Stimulated activated CD4-positive, alpha-beta T cell treated with anti-CD3 and anti-CD28 coated beads, Interleukin-2, amount 100 ng/mL, for 24 hours (primary cell): ENCODE measurements around the gene ACSL1.
"Not testable (repeated sequence)": the region's sequence is repeated elsewhere in the genome, so short reads cannot be mapped to it uniquely, and the experiment has no call there.

ENCODE experiments used
- DNase-seq, 2 donors: peaks; one replicate each; pipeline ENCODE4 v3.0.0-alpha.2; 2020

The ACSL1 gene

DNA sequence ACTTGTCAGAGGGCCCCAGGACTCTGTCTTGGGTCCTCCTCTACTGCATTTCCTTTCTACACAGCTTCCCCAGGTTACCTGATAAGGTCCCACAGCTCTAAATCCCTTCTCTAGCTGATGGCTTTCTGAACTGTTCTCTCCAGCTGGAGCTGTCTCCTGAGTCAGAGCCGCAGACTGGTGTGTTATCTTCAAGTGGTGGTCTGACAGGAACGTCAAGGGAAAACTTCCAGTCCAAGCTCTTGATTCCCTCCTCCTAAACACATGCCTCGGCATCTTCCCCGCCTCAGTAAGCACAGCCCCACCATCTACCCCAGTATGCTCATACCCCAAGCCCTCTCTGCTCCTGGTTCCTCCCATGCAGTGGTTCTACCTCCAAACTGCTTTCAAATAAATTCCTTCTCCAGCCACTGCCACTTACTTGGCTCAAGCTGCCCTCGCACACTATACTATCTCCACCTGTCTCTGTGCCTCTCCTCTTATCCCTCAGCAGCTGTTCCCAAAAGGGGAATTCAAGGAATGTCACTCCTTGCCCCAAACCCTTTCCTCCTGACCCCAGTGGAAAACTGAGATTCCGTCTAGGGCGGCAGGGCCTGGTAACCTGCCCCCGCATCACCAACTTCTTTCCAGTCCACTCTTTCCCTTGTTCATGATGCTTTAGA lies 74.7 kb downstream of the ACSL1 start:
- no peak for DNase-seq

DNA sequence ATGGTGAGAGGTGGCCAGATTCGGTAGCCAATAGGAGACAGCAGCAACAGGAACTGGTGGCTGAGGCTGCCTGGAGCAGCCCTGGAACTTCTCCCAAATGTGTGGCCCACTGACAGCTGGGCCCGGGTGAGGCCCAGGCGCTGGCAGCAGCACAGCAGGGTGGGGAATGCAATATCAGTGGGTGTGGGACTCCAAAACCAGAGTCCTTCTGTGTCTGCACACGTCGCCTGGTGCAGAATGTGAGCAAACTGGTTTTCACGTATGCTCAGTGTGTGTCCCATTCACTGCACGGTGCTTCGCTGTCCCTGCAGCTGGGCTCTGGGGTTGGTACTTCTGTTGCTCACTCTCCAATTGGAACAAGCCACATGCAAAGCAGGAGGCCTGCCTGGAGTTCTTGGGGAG lies 77.5 kb downstream of the ACSL1 start:
- DNase-seq, result no peak

DNA sequence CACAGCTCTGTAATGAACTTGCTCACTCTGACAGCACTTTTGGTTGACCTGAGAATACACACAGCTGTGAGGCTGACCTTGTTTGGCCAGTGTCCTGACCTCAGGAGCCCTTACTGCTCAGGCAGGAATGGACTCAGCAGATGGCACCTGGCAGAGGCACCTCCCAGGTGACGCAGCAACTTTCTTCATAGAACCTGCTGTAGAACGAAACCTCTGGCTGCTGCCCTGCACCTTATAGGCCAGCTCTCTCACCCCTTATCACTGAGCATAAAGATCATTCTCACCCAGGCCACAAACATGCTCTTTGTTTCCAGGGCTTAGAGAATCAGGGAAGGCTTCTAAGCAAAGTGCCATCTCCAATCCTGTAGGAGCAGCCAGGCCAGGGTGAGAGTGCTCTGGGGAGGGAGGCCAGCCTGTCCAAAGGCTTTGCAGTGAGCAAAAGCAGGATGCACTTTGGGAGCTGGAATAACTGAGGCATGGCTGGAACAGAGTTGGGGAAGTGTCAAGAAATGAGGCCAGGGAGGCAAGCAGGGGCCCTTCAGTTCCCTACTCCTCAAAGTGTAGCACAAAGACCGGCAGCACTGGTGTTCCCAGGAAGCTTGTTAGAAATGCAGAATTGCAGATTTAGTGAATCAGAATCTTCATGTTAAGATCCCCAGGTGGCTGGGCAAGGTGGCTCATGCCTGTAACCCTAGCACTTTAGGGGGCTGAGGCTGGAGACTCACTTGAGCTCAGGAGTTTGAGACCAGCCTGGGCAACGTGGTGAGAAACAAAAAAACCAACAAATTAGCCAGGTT lies 78.5 kb downstream of the ACSL1 start:
- DNase-seq, result no peak

DNA sequence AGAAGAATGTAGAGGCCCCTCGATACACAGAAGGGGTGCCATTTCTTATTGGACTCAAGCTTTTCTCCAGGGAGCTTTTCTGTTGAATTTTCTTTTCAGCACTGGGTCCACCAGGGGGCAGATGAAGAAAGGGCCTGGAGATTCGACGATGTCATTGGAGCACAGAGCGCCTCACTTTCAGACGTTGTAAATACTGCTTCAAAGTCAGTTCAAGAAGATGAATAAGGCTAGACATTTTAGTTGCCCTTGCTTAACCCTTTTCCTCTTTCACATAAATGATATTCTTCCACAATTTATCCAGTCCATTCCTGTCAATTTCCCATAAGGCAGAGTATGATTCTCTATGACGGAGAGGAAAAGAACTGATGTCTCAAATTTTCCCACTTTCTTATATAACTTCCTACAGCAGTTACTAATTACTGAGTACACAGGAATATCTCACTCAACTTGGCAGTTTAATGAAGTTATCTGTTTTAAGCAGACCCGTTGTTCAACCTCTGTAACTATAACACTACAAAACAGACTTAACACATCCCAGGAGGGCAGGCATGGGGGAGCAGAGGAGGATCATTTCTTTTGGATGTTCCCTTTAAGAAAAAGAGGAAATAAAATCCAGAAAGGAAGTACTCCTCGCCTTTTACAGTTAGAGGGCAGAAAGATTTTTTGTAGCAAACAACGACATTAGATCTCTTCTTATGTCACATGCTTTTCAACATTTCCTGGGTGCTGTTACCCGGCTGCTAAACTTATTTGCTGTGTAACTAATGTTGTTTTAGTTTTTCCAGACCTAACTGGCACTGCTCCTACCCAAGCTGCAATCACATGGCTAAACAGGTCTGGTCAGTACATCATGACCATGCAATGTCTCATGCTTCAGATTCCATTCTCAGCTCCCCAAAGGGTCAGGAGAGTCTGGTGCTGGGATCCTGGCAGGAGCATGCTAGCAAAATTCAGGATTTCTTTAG lies 79.7 kb downstream of the ACSL1 start:
- DNase-seq, result peak; percentile 74 to 77

DNA sequence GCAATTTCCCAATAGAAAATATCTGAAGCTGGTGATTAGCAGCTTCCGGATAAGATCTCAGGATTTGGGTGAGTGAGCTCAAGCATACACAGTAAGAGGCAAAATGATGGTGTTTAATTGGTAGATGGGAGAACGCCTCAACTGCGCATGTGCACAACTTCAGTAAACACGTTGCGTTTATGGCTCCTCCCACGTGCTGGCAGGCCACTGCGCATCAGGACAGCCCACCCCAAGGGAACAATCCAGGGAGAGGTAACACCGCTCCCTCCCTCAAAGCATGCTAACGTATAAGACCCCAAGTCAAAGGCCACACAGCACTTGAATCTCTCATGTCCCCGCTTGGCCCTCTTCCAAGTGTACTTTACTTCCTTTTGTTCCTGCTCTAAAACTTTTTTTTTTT lies 81.5 kb downstream of the ACSL1 start:
- DNase-seq, result no peak

DNA sequence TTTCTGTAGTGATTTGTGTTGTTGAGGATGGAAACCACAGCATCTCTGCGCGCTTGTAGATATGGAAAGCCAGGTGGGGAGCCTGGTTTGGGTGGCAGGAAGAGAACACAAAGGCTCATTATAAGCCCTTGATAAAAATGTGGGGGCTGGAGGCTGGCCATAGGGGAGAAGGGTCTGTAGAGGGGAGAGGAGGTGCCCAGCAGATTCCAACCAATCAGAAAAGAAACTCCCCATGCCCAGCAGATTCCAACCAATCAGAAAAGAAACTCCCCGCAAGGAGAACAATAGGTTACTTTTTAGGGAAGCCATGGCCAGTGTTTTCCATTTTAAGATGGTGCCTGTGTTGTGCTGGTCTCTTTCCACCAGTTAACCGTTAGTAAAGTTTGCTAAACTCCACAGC lies 82.1 kb downstream of the ACSL1 start:
- no peak for DNase-seq

DNA sequence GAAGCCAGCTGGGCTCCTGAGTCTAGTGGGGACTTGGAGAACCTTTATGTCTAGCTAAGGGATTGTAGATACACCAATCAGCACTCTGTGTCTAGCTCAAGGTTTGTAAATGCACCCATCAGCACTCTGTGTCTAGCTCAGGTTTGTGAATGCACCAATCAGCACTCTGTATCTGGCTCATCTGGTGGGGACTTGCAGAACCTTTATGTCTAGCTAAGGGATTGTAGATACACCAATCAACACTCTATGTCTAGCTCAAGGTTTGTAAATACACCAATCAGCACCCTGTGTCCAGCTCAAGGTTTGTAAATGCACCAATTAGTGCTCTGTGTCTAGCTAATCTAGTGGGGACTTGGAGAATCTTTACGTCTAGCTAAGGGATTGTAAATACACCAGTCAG lies 84.1 kb downstream of the ACSL1 start:
- not testable (repeated sequence) for DNase-seq

DNA sequence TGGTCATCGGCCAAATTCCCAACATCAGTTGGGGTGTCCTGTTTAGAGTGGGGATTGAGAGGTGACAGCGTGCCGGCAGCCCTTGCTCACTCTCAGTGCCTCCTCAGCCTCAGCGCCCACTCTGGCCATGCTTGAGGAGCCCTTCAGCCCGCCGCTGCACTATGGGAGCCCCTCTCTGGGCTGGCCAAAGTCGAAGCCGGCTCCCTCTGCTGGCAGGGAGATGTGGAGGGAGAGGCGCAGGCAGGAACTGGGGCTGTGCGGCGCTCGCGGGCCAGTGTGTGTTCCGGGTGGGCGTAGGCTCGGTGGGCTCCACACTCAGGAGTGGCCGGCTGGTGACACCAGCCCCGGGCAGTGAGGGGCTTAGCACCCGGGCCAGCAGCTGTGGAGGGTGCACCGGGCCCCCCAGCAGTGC lies 84.8 kb downstream of the ACSL1 start:
- no peak for DNase-seq

DNA sequence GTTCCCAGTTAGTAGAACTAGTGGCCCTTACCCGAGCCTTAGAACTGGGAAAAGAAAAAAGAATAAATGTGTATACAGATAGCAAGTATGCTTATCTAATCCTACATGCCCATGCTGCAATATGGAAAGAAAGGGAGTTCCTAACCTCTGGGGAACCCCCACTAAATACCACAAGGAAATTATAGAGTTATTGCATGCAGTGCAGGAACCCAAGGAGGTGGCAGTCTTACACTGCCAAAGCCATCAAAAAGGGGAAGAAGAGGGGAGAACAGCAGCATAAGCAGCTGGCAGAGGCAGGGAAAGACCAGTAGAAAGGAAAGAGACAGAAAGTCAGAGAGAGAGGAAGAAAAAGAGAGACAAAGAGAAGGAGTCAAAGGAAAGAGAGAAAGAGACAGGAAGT lies 86.2 kb downstream of the ACSL1 start:
- DNase-seq, result not testable (repeated sequence)

DNA sequence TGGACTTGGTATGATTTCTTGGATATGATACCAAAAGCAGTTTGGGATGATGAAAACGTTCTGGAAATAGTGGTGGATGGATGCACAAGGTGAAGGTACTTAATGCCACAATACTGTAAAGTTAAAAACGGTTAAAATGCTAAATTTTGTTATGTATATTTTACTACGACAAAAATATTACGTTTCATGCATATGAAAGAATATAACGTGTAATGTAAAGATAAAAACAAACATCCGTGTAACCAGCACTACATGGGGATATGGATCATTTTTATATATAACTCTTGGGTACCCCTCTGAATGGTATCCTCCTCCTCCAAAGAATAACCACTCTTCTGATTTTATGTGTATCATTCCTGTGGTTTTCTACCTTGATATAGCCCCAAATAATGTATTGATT lies 91.0 kb downstream of the ACSL1 start:
- no peak for DNase-seq

DNA sequence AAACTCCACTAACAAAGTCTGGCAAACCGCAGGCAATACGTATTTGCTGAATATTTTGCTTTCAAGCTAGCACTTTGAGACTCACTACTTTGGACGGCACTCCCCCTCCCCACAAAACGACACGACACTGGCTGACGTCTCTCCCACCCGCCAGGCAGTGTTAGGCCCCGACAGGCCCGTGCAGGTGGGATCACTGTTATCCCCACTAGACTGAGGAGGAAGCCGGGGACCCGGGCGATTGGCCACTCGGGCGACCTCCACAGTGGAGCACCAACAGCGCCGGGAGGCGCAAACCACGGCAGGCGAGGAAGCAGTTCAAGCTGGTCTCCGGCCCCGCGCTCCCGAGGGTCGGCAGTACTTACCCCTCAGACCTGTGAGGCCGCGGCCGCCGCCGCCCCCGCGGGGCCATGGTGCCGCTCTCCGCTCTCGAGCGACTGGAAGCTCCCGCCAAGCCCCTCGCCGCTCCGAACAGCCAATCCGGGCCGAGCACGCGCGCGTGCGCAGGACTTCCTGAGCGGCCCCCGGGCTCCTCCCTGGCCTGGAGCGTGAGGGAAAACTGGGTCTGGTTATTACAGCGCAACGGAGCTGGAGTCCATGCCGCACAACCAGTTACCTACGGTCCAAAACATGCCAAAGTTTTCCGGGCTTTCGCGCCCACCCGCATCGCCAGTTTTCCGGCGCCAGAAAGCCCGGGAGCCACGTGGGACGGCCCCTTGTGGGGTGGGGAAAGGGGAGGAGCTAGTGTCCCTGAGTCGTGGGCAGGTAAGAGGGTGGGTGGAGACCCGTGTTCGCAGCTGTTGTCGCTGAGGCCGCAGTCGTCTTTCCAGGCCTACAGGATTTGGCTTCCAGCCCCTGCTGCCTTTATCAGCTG lies 91.9 kb downstream of the ACSL1 start, which contains the start of gene CENPU:
Gene CENPU (minus strand): TSS at position 443 of the 871 bp plus-strand sequence. CDS start 34 bp downstream, at position 409.
- DNase-seq, result peak; percentile 94 to 96

DNA sequence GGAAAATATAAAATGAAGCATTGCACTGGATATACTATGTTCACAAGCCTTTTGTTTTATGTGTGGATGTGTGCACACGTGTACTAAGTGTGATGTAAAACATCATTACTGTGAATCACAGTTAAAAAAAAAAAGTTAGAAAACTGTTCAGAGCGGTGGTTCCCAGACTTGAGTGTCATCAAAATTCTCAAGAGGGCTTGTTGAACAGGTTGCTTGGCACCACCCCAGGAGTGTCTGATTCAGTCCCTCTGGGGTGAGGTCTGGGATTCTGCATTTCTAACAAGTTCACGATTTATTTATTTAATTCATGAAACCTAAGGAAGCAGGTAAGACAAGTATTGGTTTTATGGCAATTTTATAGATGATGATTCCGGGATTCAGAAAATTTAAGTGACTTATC lies 93.6 kb downstream of the ACSL1 start:
- DNase-seq, result no peak

DNA sequence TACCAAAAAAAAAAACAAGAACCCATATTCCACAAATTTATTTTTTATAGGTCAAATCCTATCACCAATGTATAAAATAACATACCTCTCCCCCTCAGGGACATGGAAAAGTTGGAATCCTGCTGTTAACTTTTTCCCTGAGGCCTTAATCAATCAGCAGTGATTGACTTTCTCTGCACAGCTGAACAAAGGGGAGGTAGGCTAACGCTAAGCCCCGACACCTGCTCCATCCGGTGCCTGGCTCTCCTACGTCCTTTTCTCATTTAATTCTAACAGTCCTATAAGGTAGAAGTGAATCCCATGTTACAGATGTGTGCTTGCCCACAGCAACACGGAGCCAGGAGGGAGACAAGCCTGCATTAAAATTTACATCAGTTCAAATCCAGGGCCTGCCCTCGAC lies 94.7 kb downstream of the ACSL1 start:
- no peak for DNase-seq

DNA sequence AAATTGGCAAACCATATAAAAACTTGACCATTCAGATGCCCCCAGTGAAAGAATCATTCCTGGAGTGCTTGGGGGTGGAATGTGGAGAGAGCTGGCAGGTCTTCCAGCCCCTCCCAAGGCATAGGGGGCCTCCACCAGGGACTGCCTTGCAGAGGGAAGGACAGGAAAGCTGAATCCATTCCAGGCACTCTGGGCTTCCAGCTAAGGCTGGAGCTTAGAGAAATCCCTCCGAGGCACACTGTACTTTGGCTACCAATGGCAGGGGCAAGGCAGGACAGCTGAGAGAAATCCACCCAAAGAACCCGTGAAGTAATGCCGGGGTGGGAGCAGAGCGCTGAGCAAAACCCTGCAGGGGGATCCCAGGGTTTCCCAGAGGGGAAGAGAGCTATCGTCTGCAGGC lies 95.8 kb downstream of the ACSL1 start:
- DNase-seq, result no peak

DNA sequence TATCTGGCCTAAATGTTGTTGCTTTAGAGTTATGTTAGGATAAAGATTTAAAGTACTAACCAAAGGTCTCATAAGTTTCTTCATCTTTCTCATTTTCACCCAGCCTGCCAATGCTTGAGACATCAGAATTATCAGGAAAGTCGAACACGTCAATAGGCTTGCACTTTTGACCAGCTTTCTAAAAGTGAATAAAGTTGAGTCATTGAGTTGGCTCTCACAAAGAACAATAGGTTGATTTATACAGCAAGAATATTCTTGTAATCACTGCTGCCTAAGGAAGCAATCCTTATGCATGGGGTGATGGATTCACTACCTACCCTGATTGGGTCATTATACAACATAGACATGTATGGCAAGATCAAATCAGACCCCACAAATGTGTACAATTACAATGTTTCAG lies 96.9 kb downstream of the ACSL1 start:
- DNase-seq, result no peak

DNA sequence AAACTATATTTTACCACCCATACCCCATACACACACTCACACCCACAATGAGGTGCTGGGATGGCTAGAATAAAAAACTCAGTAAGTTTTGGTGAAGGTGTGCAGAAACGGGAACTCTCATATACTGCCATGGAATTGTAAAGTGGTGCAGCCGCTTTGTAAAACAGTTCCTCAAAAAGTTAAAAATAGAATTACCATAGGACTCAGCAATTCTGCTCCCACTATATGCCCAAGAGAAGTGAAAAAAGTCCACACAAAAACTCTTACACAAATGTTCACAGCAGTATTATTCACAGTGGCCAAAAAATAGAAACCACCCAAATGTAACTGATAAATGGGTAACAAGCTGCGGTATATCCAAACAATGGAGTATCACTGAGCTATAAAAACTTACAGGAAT lies 98.3 kb downstream of the ACSL1 start:
- no peak for DNase-seq

DNA sequence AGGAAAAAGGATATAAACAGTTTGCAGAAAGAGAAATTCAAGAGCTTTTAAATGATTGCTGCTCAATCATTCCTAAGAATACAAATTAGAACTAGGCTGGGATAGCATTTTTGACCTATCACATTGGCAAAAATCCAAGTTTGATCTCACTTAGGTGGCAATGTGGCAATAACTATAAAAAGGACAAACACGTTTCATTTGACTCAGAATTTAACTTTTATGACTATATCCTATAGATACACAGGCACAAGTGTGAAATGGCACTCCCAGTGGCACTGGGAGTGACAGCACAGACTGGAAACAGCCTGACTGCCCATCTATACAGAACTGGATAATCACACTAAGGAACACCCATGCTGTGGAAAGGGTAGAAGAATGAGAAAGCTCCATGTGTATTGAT lies 103.0 kb downstream of the ACSL1 start:
- no peak for DNase-seq

DNA sequence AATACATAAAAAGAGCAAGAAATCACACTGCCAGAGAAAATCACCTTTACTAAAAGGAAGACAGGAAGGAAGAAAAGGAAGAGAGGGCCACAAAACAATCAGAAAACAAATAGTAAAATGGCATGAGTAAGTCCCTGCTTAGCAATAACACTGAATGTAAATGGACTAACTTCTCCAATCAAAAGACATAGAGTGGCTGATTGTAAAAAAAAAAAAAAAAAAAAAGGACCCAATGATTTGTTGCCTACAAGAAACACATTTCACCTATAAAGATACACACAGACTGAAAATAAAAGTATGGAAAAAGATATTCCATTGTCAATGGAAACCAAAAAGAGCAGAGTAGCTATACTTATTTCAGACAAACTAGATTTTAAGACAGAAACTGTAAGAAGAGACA lies 104.5 kb downstream of the ACSL1 start:
- no peak for DNase-seq

DNA sequence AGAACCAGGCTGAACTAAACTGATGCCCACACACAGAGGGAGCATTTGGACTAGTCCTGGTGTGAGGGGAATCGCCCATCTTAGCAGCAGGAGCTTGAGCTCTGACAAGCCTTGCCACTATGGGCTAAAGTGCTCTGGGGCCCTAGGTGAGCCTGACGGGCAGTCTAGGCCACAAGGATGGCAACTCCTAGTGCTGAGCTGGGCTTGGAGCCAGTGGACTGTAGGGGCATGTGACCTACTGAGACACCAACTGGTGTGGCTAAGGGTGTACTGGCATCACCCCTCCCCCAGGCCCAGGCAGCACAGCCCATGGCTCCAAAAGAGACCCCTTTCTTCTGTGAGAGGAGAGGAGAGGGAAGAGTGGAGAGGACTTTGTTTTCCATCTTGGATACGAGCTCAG lies 106.4 kb downstream of the ACSL1 start:
- no peak for DNase-seq

DNA sequence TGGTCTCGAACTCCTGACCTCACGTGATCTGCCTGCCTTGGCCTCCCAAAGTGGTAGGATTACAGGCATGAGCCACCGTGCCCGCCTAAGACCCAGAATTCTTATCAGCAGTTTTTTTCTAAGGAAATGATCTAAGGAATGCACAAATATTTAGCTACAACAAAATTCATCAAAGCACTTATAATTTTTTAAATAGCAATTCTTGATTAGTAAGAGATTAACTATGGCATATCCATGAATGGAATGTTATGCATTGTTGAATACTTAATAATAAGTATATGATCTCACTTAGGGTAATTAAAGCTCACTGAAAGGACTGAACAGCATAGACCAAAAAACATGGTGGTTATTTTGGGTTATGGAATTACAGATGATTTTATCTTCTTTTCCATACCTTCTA lies 110.2 kb downstream of the ACSL1 start:
- DNase-seq, result no peak

DNA sequence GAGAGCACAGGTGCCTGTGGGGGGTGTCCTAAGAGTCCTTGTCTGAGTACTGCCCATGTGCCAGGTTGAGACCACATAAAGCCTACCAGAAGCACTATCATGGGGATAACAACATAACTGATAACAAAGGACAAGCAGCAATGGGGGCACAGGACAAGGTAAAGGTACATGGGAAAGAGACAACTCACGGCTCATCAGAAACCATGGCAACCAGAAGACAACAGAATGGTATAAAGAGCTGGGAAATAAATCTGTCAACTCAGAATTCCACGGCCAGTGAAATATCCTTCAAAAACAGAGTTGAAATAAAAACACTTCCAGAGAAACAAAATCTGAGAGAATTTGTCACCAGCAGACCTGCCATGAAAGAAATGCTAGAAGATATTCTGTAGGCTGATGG lies 111.9 kb downstream of the ACSL1 start:
- DNase-seq, result no peak

DNA sequence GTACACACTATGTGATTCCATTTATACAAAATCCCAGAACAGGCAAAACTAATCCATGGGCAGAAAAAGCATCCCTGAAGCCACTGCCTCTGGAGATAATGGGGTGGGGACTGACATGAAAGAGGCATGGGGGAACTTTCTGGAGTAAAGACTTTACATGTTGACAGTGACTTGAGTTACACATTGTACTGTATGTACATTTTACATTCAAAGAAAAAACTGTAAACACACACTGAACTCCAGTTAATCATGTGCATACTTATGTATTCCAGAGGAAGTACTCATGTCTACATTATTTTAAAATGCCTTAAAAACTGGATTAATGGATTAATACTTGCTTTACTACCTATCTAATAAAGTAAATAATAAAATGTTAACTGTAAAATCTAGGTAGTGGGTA lies 113.4 kb downstream of the ACSL1 start:
- DNase-seq, result no peak
